NCI-H187 (cell line): Measurements from ENCODE around the gene CABP7.

Source experiments
- DNase-seq, 2 experiments: peaks; one replicate each; lab custom pipeline; 2025; lab: John Stamatoyannopoulos, UW

The CABP7 gene

GRCh38 chr22:29780748-29781676, 61.2 kb downstream of the CABP7 start:
- no peak for DNase-seq
